HG02885 (cell line): ENCODE measurements around the gene SLC8A2.

Experiments used
- ATAC-seq: cut with Tn5 transposase; IDR thresholded peaks from one replicate; pipeline ENCODE4 v1.9.1; 2021; ENCODE audit warnings: mild to moderate bottlenecking; ENCODE audit not compliant: unreplicated experiment, poor library complexity

The SLC8A2 gene, protein sequence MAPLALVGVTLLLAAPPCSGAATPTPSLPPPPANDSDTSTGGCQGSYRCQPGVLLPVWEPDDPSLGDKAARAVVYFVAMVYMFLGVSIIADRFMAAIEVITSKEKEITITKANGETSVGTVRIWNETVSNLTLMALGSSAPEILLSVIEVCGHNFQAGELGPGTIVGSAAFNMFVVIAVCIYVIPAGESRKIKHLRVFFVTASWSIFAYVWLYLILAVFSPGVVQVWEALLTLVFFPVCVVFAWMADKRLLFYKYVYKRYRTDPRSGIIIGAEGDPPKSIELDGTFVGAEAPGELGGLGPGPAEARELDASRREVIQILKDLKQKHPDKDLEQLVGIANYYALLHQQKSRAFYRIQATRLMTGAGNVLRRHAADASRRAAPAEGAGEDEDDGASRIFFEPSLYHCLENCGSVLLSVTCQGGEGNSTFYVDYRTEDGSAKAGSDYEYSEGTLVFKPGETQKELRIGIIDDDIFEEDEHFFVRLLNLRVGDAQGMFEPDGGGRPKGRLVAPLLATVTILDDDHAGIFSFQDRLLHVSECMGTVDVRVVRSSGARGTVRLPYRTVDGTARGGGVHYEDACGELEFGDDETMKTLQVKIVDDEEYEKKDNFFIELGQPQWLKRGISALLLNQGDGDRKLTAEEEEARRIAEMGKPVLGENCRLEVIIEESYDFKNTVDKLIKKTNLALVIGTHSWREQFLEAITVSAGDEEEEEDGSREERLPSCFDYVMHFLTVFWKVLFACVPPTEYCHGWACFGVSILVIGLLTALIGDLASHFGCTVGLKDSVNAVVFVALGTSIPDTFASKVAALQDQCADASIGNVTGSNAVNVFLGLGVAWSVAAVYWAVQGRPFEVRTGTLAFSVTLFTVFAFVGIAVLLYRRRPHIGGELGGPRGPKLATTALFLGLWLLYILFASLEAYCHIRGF

DNA sequence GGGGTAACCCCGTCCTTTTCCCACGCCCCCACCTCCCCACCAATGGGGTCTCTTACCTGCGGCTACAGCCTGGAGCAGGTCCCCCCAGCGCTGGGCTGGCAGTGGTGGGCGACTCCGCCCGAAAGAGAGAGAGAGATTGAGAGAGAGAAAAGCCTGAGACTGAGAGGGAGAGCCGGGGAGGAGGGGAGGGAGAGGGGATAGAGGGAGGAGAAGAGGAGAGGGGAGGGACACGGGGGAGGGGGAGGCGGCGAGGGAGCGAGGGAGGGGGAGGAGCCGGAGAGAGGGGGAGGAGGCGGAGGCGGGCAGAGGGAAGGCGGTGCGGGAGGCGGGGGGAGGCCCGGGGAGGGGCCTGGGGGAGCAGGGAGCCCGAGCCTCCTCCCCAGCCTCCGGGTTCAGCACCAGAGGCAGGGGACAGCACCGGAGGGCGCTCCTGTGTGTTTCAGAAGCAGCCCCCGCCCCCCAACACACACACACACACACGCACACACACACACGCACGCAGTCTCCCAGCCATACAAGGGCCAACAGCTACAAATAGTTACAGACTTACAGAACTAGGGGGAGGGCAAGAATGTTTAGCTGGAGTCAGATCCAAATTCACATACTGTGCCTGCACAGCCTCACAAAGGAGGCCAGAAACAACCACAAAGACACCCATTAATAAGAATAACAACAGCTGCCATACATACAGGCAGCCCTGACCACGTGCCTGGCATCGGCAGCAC is at the start of gene SLC8A2:
SLC8A2 (minus strand) TSS at position 161 of the 725 bp plus-strand sequence. CDS start 5,490 bp downstream, outside the sequence.
- no peak for ATAC-seq

DNA sequence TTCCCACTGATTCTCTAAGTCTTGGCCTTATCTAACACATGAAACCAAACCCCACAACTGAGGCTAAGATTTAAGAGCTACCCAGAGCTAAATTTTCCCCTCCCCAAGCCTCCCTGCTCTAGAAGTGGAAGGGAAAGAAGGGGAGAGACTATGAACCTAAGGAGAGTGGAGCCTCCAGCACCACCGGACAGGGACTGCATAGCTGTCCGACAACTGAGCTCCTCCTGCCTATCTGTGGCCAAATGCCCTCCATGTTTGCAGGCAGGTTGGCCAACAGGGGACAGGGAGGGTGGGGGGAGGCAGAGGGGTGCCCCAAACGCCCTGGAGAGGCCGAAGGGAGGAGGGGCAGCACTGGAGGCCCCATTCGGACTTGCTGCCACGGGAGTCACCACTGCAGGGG is 49.1 kb upstream of the SLC8A2 start:
- no peak for ATAC-seq

DNA sequence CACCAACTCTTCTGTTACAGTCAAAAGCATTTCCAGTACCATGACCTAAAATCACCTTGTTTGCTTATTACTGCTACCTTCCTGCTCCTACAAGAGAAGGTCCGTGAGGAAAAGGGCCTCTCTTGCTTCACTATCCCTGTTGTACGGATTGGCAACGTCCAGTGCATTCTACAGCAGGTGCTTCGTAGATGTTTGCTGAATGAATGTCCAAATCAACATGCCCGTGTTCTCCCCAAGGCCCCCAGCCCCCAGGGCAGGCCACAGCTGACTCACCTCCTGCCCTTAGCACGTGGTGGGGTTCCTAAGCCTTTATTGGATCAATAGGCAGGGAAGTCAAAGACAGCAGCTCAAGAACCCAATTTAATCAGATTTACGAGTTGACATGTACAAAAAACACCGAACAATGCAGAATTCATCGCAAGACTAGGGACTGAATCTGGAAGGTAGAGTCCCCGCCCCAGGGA is 48.7 kb upstream of the SLC8A2 start:
- no peak for ATAC-seq

DNA sequence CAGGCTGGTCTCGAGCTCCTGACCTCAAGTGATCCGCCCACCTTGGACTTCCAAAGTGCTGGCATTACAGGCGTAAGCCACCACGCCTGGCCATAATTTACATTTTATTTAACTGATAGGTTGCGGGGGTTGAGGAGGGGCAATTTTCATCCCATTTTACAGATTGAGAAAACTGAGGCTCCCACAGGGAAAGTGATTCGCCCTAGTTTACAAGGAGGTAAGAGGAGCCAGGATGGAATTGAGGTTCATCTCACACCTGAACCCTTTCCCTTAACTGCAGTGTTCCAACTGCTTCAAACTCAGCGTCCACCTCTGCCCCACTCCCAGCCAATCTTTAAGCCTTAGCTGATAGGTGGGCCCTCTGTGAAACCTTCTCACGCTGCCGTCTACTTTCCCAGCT is 47.2 kb upstream of the SLC8A2 start:
- no peak for ATAC-seq

DNA sequence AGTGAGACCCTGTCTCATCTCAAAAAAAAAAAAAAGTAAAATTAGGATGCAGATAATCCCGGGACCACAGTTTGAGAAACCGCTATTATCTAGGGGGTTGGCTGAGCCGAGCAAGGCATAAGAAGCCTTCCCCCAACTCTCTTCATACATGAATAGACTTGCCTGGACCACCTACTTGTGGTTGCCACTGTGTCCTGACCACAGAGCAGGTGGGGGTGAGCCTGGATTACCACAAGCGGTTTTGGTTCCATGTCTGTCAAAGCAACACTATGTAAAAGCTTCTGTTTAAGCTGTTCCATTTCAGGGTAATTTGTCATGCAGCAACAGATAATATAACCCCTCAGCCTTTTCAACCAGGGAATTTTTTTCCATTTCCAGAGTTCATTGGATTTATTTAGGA is 46.4 kb upstream of the SLC8A2 start:
- ATAC-seq, result peak; percentile 24

DNA sequence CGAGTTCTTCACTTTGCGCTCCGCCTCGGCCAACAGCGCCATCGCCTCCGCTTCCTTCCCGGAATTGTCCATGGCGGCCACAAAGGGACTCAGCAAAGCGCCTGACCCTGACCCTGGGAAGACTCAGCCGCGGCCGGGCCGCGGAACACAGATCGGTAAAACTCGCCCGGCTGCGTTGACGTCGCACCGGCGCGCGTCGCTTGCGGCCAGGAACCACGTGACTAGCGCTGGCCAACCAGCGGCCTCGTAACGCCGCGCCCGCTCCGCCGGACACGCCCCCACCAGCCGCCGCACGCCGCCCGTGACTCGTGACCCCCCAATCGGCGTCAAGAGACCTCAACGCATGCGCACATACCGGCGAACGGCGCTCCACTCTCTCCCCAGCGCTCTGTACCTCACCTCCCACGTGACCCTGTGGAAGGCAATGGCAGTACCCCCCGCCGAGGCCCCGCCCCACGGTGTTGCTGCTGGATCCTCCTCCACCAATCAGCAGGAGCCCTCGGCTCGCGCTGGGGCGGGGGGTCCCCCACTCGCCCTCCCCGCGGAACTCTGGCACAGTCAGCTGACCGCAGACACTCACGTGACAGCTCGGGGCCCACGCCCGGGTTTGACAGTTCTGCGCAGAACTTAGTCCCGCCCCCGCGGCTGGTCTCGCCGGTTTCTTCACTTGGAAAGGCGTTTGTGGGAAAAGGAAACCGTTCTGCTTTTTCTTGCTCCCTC is 43.3 kb upstream of the SLC8A2 start, which contains the start of gene NAPA:
NAPA (minus strand) TSS at position 195 of the 720 bp plus-strand sequence; CDS start at position 72, 123 bp downstream.
- peak; percentile 86 for ATAC-seq

DNA sequence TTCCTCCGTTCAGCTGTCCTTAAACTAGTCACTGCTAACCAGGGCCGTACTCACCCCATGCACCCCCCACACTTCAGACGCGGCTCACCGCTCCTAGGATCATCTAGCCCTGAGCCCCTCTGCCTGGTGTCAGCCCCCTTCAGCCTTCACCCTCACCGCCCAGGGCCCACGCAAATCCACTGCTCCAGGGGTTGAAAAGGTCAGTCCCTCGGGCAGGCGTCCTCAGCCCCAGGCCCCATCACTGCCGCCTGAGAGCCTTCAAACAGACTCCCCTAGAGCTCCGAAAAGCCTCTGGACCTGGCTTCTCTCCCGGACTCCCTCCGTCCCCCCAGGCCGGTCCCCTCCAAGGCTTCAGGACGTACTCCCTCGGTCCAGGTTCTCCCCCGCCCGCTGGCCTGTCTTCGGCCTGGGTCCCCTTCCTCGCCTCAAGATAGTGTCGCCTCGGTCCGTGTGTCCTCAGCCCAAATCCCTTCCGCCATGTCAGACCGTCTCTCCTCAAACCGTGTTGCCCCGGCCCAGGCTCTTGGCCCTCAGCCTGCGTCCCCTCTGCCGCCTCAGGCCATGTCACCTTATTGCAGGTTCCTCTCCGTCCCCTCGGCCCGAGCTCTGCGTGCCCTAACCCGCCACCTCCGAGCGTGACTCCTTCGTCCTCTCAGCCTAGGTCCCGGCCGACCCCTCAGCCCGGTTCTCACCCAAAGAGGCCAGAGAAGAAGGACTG is 42.6 kb upstream of the SLC8A2 start:
- peak; percentile 1 for ATAC-seq

DNA sequence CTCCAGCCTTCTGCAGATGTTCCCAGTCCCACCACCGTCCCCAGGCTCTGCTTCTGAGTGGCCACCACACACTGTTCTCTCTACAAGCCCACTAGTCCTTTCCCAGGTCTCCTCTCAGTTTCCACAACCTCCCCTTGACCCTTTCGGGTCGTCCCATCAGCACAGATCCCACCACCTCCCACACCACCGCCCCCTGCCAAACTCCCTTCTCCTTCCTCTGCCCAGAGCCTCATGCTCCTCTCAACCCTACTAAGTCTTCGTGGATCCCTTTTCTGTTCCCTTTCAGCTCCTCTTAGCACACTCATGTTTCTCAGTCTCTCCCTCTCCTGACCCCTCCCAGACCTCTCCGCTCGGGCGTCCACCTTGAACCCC is 41.2 kb upstream of the SLC8A2 start:
- no peak for ATAC-seq

DNA sequence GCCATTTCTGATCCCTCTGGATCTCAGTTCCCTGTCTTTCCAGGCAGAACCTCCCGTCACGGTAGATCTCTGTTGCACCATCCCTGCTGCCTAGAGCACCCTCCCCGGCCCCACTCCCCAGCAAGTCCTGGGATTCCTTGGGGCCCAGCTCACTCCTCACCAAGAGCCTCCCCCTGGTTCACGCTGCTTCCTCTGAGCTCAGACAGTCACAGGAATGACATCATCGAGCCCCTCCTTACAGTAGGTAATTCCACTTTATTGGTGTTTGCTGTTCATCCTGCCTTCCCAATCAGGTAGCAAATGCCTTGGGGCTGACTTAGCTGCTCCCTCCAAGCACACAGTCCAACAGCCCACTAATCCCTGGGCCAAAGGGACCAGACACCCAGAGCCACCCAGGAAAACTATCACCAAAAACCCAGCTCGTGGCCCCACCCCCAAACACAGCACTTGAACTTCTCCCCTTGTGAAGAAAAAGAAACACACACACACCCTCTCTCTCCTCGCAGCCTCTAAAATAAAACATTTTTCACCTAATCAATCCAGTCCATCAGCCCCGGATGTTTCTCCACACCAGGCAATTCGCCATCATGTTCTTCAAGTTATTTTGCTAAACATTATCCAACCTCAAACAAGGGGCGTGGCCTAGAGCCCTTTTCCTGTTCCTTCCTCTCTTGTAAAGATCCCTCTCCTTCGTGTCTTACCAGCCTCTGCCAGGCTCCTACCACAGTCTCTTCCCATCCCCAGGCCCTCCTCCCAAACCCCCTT is 40.7 kb upstream of the SLC8A2 start:
- ATAC-seq, result no peak

DNA sequence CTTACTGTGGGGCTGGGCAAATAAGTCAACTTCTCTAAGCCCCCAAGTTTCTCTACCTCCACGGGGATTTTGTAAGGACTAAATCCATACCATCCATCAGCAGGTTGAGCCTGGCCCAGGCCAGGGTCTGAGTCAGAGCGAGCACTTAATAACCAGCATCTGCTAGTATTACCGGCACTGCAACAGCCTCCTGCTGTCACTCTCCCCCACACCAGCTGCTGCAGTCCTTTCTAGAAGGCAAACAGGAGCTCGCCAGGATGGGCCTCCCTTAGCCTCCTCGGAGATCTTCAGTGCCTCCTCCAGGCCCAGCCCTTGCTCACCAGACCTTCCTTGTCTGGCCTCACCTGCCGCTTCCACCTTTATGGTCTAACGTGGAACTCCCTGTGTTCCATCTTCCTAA is 40.0 kb upstream of the SLC8A2 start:
- no peak for ATAC-seq

DNA sequence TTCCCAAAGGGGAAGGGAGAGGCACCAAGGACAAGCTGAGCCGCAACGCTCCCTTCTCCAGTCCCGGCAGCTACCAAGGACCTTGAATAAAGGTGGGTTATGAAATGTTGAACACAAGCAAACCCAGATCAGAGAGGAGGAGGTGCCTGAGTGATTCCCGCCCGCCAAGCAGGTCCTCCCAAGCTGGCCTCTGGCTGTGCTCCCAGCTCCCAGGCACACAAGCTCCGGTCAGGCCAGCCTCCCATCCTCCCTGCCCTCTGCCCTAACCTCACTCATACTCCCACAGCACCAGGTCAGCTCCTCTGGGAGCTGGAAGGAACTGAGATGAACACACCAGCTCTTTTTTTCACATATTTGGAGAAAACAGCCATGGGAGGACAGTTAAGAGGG is 39.4 kb upstream of the SLC8A2 start:
- ATAC-seq, result no peak

DNA sequence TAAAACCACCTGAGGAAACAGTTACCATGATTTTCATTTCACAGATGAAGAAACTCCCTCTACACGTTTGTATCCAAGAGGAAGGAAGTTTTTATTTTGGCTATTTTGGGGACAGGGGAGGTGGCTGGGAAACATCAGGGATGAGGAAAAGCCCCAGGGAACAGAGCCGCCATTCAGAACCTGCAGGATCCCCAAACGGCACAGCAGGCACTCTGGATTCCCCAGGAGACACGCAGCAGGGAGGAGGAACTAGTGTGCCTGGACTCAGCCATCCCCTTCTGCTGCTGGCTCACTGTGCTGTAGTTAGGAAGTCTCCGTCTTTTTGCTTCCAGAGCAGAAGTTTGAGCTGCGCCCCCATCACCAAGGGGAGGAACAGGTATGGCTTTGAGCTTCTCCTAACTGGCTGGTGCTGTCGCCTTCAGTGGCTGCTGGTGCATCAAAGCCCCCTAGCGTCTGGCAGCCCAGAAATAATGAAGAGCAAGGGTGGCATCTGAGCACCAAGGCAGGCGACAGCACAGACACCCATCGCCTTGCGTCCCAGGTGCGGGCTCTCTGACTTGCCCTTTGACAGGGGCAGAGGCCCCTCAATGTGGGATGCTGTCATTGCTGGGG is 38.9 kb upstream of the SLC8A2 start:
- no peak for ATAC-seq

DNA sequence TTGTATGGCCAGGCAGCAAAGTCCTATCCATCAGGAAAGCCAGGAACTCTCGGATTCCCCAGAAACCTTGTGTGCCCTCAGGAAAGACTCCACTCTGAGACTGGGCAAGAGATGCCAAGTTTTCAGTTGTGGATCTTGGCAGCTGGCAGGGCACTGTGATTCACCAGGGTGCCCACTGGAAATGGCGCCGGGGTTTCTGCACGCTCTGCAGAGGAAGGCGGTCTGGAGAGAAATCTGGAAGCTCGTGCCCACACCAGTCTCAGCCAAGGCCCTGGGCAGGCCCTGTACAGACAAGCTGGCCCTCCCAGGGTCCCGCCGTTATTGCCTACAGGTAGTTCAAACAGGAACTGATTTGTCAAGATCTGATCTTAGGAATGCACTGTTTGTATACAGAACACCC is 38.3 kb upstream of the SLC8A2 start:
- ATAC-seq, result no peak

DNA sequence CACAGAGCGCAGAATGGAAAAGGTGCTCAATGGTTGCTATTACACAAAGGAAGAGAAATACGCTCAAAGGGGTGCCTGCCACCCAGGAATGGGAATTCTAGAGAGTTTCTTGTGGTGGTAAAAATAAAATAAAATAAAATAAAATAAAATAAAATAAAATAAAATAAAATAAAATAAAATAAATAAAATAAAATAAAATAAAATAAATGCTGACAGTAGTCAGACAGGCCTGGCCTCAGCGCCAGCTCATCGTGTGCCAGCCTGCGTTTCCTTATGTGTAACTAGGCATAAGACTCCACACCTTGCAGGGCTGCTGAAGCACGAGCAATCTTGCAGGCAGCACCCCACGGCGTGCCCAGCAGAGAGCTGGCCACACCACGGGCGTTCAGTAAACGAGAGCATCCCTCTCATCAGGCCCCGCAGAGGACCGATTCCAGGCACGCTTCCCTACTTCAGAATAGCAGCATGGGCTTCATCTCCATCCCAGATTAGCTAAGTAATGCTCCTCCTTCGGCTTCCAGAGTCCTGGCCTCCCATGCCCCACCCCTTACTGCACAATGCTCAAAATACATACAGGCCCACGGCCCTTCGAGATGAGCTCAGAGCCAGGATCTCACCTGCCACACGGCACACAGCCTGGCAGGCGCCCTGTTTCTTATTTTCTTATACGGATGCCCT is 37.6 kb upstream of the SLC8A2 start:
- ATAC-seq, result no peak

DNA sequence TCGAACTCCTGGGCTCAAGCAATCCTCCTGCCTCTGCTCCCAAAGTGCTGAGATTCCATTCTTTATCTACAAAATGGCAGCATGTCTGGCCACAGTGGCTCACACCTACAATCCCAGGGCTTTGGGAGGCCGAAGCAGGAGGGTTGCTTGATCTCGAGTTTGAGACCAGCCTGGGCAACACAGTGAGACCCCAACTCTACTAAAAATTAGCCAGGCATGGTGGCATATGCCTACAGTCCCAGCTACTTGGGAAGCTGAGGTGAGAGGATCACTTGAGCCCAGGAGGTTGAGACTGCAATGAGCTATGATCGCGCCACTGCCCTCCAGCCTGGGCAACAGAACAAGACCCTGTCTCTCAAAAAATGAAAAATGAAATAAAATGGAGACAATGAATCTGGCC is 37.0 kb upstream of the SLC8A2 start:
- ATAC-seq, result no peak

DNA sequence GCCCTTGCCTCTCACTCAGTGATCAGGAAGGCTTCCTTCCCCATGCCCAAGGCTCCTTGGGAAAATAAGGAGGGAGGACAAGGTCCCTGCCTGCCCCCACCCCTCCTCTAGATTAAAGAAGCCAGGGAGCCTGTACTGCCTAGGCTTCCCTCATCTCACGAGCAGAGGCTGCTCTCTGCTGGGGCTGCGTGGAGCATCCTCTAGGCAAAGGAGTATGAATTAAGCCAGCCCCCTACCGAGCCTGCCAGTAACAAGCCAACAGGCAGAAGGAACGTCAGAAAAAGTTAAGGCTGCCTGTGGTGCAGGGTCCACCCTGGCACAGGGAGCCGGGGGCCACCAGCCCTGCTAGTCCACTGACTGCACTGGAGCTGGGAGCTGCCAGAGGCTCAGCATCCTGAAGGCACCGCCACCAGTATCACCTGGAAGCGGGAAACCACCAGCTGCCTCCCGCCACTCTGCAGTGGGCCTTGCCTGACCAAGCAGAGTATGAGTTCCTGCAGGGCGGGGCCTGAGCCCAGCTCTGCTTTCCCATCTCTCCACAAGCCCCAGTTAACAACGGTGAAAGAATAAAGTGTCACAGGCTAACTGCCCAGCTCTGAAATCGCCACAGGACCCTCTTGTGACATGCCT is 36.3 kb upstream of the SLC8A2 start:
- no peak for ATAC-seq

DNA sequence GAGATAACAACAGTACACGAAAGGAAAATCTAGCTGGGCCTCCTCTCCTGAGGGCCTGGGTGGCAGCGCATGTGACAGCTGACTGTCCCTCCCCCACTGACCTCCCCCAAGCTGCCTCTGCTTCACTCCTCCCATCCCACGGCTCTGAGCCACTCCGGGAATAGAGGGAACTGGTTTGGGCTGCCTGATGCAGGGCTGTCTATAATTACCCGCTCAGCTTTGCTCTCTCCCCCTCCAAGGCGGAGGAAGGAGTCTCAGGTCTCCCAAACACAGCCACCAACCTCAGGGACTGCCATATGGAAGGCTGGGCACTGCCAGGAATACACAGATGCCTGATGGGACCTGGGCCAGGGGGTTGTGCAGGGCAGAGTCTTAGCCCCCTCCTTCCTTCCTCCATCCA is 35.3 kb upstream of the SLC8A2 start:
- ATAC-seq, result no peak
